Keratinocyte (primary cell): ENCODE data around the gene ALG6.

Experiments used
- EZH2 ChIP-seq: IDR thresholded peaks from one replicate; pipeline ENCODE4 v1.6.1; 2012; ENCODE audit warnings: inconsistent platforms, mild to moderate bottlenecking, low read length, moderate library complexity
- TF ChIP-seq, protein P1 (sequence below), 3 experiments: IDR thresholded peaks in 1 of 3; conservative IDR thresholded peaks in 1 of 3; optimal IDR thresholded peaks in 1 of 3; 2 replicates in 2 of 3; 3 replicates in 1 of 3; pipeline versions ENCODE3 to v1.5.1; 2011; ENCODE audit warnings: low read length in 3 of 3, mild to moderate bottlenecking in 3 of 3, moderate library complexity in 2 of 3, control low read depth in 1 of 3, inconsistent platforms in 1 of 3; ENCODE audit not compliant: insufficient read depth in 2 of 3; ENCODE audit errors: extremely low read depth in 1 of 3

DNA sequence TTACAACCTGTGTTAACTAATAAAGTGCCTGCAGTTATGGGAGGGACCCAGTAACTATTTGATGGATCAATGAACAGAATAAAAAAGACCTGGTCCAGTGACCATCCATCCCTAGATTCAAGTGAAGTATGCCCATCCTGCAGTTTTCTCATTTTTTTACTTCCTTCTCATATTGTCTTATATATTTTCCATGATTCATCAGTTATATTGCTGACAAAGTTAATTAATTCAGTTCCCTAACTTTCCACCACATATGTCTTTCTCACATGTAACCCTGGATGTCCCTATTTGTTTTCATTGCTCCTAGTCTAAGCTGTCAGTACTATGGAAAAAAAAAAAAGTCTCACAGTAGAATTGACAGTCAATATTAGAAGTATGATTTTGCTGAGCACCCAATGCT lies 91.3 kb downstream of the ALG6 start:
- TF ChIP-seq, protein P1, sequence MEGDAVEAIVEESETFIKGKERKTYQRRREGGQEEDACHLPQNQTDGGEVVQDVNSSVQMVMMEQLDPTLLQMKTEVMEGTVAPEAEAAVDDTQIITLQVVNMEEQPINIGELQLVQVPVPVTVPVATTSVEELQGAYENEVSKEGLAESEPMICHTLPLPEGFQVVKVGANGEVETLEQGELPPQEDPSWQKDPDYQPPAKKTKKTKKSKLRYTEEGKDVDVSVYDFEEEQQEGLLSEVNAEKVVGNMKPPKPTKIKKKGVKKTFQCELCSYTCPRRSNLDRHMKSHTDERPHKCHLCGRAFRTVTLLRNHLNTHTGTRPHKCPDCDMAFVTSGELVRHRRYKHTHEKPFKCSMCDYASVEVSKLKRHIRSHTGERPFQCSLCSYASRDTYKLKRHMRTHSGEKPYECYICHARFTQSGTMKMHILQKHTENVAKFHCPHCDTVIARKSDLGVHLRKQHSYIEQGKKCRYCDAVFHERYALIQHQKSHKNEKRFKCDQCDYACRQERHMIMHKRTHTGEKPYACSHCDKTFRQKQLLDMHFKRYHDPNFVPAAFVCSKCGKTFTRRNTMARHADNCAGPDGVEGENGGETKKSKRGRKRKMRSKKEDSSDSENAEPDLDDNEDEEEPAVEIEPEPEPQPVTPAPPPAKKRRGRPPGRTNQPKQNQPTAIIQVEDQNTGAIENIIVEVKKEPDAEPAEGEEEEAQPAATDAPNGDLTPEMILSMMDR (optimal IDR thresholded peaks at IDR 0.05 in 1 of 3, IDR thresholded peaks at IDR 0.05 in 1 of 3, conservative IDR thresholded peaks at IDR 0.05 in 1 of 3; ENCODE audit: extremely low read depth in 1 of 3, insufficient read depth in 2 of 3, low read length in 3 of 3), result no peak
- no peak for TF ChIP-seq EZH2
